ENCODE data around the gene GET4.

Gene GET4

DNA sequence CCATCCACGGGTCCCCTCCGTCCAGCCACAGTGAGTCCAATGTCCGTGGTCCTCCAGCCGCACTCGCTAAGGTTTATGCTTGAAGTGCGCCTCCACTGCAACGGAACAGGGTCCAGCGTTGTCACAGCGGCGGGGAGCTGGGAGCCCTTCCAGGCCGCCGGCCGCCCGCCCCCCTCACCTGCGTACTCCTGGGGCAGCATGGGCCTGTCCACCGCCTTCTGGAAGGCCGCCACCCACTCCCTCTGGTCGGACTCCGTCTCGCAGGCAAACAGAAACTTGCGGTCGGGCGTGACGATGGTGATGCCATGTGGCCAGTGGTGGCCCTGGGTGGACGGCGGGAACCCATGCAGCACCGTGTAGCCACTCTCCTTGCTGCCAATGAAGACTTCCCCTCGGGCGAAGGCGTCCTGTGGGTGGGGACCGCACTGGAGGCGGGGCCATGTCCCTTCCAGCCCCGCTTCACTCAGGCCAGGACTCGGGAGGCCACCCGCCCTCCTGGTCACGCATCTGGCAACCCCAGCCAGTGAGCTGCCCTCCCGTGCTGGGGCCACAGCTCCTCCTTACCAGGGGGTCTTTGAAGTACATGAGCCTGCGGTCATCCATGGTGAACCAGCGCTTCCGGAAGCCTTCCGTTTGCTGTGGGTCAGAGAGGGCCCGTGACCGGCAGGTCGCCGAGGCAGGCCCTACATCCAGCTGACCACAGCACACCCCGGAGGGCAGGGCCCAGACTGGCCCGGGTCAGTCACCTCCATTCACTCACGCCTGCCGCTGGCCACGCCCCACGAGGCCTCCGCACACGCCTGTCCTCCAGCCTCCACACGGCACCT lies 22.7 kb downstream of the GET4 start:
- DNase-seq (ENCODE audit: low read depth in 2 of 2, low spot score in 1 of 2): no peak

DNA sequence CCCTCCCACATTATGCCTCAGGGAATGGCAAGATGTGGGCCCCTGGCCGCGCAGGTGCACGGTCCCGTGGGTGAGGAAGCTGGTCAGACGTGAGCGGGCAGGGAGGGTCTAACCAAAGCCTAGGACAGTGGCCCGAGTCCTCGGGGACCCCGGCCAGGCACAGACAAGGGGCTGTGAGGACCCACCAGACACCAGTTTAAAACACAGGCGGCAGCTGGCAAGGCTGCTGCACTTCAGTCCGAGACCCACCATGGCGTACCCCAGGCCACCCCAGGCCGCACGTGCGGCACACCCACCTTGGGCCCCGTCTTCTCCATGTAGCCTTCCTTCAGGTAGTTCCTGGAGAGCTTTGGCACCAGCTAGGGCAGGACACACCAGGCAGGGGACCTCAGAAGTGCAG lies 23.5 kb downstream of the GET4 start:
- DNase-seq (ENCODE audit: low read depth in 2 of 2, low spot score in 1 of 2): no peak

DNA sequence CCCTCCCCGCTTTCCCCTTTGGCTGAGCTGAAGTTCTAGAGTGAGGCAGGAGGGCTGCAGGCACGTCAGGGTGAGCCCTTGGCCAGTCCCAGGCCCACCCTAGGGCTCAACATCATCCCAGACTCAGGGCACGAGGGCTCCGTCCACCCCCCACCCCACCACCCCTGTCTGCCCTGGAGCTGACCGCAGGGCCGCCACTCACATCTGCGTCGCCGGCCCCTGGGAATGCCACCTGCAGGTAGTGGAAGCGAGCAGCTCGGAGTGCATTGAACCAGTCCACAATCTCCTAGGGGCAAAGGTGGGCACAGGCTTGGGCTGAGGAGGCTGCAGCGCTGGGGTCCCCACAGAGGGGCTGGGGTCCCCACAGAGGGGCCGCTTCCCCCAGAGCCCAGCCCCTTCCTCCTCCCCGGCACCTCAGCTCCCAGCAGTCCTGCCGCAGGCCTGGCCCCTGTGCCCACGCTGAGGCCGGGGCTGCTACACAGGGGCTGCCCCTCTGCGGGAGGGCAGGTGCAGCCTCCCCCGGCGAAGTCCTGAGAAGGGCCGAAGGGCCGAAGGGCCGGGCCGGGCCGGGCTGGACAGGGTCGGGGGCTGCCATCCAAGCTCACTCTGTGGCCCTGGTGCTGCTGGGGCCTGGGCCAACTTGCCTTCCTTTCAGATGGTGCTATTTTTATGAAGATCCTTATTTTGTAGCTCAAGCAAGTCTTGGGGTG lies 24.1 kb downstream of the GET4 start:
- DNase-seq (ENCODE audit: low read depth in 2 of 2, low spot score in 1 of 2): no peak

GRCh38 chr7:901041-901387 lies 24.7 kb downstream of the GET4 start:
- DNase-seq (ENCODE audit: low read depth in 2 of 2, low spot score in 1 of 2): no peak

DNA sequence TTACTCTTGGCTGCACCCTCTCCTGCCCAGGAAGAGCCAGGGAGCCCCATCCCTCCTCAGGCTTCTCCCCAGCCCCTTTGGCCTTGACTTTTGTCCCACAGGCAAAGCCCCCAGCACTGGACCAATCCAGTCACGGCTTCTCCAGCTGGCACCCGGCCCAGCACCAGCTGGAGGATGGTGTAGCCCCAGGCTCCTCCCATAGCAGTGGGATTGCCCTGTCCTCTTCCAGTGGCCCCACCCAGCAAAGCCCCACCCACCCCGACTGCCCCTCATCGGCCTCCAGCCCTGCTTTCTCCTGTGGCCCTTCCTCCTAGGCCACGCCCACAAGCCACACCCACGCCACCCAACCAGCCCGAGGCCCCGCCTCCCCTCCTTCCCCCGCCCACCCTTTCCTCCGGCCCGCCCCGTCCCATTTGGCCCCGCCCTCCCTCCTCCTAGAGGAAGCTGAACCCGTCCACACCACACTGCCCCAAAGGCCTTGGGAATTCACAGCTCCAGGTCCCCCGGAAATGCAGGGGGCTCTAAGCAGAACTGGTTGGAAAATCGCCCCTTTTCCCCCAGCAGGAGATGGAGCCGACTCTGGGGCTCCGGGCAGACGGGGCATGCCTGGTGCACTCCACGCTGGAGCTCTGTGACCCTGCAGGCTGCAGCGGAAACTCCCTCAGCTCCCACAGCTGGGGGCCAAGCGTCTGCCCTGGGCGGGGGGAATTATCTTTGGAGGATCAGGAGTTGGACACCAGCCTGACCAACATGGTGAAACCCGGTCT lies 25.2 kb downstream of the GET4 start:
- no peak for DNase-seq (ENCODE audit: low read depth in 2 of 2, low spot score in 1 of 2)

- DNase-seq (ENCODE audit: low read depth in 2 of 2, low spot score in 1 of 2): no peak
Observed at GRCh38 chr7:902996-903395, 26.6 kb downstream of the GET4 start.

- DNase-seq (ENCODE audit: low read depth in 2 of 2, low spot score in 1 of 2): no peak
Observed at GRCh38 chr7:903921-904755, 27.8 kb downstream of the GET4 start.

- no peak for DNase-seq (ENCODE audit: low read depth in 2 of 2, low spot score in 1 of 2)
Observed at GRCh38 chr7:904847-905246, 28.5 kb downstream of the GET4 start.

- DNase-seq (ENCODE audit: low read depth in 2 of 2, low spot score in 1 of 2): no peak
Observed at GRCh38 chr7:906776-907157, 30.4 kb downstream of the GET4 start.

GRCh38 chr7:907158-907980 lies 31.0 kb downstream of the GET4 start:
- DNase-seq (ENCODE audit: low read depth in 2 of 2, low spot score in 1 of 2): no peak

DNA sequence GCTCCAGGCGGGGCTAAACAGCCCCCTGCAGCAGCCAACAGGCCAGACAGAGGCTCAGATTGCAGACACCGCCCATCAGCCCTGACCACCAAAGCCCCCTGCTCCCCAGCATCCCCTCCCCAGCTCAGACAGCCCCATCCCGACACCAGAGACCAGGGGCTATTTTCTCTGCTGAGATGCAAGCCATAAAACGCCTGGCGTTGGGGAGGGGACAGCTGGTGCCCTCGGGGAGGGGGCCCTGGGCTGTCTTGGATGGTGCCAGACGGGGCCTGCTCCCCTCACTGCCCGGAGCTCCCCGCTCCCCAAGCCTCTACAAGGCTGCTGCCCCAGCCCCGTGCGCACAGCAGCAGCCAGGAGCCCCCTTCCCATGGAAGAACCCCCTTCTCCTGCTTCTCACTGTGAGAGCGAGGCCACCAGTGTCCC lies 31.8 kb downstream of the GET4 start:
- no peak for DNase-seq (ENCODE audit: low read depth in 2 of 2, low spot score in 1 of 2)

DNA sequence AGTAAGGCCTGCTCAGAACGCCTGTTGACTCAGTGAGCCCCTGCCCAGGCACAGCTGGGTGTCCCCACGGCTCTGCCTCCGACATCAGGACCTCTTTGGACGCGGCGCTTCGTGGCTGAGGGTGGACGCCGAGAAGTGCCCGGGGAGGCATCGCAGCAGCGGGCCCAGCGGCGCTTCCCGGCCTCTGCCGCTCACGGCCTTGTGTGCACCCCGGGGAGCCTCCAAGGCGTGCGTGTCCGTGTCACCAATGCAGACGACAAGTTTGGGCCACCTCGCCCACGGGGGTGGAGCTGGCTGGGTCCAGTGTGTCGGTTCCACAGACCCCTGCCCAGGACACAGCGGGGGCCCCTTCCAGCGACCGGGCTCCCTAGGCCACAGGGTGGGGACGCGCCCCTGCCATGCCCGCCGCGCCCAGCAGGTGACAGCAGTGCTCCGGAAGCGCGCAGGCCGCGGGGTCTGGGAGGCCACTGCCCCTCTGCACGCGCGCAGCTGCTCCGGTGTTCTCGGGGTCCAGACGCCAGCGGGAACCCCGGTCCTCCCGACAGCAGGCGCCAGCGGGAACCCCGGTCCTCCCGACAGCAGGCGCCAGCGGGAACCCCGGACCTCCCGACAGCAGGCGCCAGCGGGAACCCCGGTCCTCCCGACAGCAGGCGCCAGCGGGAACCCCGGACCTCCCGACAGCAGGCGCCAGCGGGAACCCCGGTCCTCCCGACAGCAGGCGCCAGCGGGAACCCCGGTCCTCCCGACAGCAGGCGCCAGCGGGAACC lies 32.4 kb downstream of the GET4 start:
- peak in 1 of 2 donors; percentile 42 for DNase-seq (ENCODE audit: low read depth in 2 of 2, low spot score in 1 of 2)

GRCh38 chr7:909358-910329 lies 33.3 kb downstream of the GET4 start:
- DNase-seq (ENCODE audit: low read depth in 2 of 2, low spot score in 1 of 2): no peak

- no peak for DNase-seq (ENCODE audit: low read depth in 2 of 2, low spot score in 1 of 2)
Observed at GRCh38 chr7:910441-910861, 34.1 kb downstream of the GET4 start.

DNA sequence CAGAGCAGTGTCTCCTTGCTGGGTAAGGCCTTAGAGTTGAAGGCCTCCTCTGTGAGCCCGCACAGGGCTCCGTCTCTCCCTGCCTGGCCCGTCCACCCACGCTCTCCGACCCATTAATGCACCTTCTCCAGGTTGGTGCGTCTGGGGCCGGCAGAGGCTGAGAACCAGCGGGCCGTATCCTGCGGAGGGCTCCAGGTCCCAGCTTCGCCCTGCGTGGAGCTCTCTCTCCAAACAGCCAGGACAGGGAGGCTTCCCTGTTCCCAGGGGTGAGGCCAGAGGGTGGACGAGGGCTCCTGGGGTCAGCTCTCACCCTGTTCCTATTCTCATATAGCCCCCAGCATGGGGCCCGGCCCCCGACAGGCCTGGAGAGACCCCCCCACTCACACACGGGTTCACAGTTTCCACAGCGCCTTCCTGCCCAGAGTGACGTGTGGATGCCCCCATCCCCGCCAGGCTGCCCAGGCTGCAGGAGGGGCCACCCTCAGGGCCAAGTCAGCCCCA lies 34.6 kb downstream of the GET4 start:
- no peak for DNase-seq (ENCODE audit: low read depth in 2 of 2, low spot score in 1 of 2)

DNA sequence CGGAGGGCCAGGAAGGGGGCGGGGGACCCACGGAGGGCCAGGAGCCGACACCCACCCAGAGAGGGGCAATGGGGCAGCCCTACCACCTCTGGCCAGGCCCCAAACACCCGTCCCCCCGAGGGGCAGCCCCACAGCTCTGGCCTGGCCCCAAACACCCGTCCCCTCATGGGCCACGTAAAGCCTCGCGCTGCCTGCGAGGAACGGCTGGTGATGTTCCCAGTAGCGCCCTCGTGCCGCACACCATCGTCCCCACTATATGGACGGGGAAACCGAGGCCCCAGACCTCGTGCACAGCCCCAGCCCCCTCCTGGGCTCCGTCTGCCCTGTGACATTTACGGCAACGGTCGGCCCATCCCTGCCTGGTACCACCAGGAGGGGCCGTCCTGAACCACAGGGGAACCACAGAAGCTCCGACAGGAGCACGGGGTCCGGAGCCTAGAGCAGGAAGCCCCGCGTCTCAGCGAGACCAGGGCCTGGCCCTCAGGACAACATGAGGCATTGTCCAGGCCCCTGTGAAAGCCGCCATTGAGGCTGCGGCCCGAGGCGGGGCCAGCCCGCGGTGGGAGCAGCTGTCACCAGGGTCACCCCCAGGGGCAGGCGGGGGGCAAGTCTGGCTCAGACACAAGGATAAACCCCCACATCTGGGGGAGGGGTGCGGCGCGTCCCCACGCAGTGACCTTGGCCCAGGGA lies 35.6 kb downstream of the GET4 start:
- DNase-seq (ENCODE audit: low read depth in 2 of 2, low spot score in 1 of 2): no peak

- no peak for DNase-seq (ENCODE audit: low read depth in 2 of 2, low spot score in 1 of 2)
Observed at GRCh38 chr7:913736-914520, 37.6 kb downstream of the GET4 start.

Data from stimulated activated CD8-positive, alpha-beta memory T cell treated with anti-CD3 and anti-CD28 coated beads, Interleukin-4, amount 100 ng/mL, for 1 hour (primary cell).